Activated CD4-positive, alpha-beta T cell treated with anti-CD3 and anti-CD28 coated beads for 1 hour (primary cell): ENCODE measurements around the gene CTNNA1.

Experiments used
- DNase-seq: peaks from one replicate; pipeline ENCODE4 v3.0.0-alpha.2; 2020

Gene CTNNA1

DNA sequence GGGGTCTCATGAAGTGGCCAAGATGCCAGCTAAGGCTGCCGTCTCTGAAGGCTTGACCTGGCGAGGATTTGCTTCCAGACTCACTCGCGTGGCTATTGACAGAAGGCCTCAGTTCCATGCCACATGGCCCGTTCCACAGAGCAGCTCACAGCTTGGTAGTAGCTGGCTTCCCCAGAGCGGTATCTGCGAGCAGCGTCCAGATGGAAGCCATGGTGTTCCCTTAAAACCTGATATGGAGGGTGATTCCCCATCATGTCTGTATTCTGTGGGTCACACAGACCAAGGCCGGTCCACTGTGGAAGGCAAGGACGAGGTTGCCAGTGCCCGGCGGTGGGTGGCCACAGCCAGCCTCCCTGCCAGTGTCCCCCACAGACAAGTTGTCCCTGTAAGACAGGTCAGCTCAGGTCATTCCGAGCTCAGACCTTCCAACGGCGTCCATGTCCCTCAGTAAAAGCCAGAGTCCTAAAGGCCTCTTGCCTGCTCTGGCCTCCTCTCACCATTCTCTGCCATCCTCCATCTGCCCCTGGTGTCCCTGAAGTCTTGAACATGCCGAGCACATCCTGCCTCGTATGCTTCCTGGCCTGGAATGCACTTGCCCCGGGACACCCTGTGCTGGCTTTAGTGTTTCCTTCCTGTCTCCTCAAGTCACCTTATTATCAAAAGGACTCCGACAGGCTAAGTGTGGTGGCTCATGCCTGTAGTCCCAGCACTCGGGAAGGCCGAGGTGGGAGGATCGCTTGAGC lies 183.2 kb downstream of the CTNNA1 start:
- DNase-seq = no peak

DNA sequence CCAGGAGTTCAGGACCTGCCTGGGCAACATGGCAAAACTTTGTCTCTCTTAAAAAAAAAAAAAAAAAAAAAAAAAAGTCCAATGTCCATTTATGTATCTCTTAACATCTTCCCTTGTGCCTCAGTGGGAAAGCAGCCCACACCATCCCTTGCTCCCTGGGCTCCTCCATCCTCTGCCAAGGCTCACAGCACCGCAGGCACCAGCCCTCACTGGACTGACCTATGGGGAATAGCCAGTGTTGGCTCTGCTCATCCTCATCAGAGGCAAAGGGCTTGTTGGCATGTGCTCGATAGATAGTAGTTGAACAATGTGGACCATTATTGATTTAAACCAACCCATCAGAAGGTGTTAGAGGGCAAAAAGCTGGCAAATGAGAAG lies 183.7 kb downstream of the CTNNA1 start:
- no peak for DNase-seq

DNA sequence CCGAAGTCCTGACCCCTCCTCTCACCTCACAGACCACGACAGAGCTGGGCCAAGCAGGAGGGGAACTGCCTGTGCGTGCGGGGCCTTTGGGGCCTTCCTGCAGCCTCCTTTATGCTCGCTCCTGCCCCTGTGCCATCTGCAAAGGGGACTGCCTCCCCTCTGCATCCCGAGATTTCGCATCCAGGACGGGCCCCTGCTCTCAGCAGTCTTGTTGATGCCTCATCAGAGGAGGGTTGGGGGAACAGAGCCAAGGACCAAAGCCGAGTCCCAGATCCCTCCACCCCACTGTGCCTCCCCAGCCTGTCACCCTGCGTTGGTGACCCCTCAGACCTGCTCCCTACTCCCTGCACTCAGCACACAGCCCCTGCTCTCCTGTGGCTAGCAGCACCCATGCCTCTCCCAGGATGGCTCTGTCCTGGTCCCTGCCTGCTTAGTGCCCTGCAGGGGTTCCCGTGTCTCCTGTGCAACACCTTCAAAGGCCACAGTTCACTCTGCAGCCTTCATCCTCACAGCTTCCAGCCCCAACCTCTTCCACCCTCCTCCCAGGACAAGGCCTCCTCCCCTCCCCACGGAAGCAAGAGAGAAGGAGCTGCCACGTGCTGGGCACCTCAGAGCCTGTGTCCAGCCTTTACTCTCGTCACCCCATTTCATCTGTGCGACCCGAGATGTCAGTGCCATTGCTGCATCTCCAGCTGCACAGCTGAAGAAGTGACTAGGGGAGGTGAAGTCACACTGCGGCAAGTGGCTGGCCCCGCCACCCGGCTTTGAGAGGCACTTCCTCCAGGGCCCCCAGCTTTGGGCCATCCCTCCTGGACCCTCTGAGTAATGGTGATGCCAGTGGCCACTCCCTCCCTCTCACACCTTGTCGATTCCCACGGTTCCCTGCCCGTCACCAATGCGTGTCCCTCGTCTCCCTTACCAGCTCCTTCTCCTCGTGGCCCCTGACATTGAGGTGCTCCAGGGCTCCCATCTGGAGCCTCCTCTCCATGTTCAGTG lies 184.5 kb downstream of the CTNNA1 start:
- DNase-seq = no peak

DNA sequence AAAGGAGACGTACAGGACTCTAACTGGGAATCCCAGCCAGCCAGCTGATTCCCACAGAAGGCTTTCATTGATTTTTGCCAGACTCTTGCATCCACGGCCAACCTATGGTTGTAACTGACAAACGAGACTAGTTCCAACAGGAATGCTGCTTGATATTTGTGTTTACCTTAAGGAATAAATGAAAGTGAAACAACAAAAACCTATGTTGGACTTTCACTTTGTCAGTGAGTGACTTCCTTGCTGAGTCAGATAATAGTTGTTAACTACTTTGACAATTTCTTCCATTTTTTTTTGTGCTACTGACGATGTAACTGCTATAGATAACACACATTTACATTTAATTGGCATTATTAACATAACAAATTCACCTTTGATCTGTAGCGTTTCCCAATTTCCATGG lies 185.3 kb downstream of the CTNNA1 start:
- no peak for DNase-seq

DNA sequence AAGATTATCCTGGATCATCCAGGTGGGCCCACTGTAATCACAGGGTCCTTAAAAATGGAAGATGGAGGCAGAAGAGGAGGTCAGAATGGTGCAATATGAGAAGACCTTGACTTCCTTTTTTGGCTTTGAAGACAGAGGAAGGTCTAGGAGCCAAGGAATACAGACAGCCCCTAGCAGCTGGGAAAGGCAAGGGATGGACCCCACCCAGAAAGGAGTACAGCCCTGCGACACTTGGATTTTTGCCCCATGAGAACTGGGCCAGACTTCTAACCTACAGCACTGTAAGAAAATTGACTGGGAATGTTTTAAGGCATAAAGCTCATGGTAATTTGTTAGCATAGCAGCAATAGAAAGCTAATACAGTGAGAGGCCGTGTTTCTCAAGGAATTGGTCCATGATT lies 188.8 kb downstream of the CTNNA1 start:
- no peak for DNase-seq

DNA sequence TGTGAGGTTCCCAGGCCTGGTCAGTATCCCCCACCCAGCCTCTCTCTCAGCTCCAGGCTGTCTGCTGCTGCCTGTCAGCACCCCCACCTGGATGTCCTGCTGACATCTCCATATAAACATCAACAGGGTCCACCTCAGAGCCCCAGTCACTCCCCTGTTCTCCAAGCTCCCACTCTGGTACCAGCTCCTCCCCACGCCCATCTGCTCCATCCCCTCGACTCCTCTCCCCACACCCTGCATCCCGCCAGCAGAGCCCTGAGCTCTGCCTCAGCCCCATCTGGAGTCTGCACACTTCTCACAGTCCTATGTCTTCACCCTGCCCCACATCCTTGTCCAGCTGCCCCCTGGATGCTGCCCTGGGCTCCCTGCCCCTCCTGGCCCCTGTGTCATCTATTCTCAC lies 189.6 kb downstream of the CTNNA1 start:
- no peak for DNase-seq

DNA sequence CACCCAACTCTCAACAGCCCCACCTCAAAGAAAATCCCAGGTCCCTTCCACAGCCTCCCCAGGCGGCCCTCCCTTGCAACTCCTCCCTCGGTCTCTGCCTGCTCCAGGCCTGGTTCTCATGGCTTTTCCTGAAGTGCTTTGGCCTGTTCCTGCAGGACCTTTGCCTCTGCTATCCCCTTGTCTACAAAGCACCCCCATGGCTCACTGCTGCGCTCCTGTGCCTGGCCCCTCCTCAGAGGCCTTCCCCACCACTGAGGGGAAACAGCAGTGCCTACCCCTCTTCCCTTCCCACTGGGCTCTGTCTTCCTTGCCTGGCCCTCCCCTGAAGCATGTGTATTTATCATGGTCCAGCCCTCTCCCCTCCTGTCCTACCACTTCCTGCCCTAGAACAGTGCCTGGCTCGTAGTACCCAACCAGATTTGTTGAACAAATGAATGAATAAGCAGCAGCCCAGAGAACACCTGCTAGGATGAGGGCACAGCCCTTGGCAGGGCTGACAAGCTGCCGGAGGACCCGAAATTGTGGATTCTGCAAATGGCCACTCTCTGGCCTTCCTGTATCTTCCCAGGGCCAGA lies 190.5 kb downstream of the CTNNA1 start:
- DNase-seq = no peak

DNA sequence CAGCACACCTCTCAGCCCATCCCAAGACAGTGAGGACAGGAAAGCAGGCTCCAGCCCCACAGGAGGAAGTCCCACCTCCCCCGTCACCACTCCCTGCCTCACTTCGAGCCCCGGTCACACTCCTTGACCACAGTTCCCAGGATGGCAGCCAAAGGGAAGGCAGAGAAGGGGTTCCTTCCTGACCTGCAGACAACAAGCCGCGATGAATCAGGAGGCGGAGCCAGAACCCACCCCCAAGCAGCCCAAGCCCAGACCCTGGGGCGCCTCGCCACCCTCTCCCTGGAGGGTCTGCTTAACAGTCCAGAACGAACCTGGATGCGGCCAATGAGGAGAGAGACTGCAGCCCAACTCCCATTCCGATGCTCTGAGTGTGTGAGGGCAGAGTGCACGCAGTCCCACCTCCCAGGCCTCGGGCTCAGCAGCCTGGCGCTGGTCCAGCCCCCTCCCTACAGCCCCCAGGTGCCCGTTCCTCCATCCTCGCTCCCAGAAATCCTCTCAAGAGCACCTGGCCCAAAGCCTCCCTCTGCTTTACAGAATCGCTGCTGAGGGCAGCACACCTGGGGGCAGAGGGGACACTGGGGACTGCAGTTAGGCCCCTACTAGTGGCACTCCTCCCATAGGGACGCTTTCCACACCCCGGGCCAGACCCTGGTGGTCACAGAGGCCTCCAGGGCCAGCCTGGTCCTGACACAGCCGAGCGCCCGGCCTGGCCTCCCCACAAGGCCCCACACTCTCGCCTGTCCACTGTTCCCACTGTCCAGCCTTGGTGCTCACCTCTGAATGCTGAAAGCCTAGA lies 191.5 kb downstream of the CTNNA1 start:
- DNase-seq = no peak

DNA sequence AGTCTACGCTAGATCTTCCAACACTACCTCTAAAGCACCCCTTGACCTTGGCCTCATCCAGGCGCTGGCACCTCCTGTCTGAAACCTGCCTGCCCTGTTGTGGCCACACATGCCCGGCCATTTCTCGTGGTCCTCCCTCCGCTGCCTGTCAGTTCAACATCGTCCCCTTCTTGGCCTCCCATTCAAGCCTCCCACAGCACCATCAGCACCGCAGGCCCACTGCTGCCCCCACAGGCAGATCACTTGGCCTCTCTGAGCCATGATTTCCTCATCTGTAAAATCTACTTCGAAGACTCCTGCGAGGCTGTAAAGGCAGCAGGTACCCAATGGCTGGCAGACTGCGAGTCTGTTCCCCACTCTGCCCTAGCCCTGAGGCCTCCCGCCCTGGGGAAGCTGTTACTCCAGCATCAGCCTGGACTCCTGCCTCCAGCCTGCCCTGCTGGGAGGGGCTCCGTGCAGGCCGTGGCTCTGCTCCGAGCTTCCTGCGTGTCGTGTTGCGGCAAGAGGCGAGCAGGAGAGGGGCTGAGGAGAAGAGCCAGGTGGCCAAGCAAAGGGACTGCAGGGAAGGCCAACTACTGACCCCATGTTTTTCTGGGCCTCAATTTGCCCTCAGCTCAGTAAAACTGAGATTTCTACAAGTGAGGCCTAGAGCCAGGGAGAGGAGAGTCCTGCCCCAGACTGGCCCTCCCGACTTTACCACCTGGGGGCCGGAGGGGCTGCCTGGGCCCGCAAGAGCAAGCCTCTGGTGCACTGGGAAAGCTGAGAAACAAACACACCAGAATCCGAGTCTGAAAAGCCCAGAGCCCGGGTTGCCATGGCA lies 192.4 kb downstream of the CTNNA1 start:
- no peak for DNase-seq

DNA sequence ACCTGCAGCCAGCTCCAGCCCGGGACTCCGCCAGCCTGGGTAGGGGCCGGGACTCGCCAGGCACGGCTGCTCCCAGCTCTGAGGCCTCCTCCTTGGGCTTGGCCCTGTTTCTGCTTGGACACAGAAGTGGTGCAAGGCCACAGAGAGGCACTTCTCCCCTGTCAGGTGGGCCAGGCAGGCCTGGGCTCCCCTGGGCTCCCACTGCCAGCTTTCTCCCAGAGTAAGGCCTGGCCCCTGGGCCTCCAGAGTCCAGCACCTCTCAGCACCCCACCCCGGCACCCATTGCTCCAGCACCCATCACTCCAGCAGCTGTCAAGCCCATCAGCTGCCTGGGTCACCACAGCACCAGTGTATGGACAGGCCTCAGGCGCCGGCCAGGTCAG lies 193.0 kb downstream of the CTNNA1 start:
- DNase-seq = no peak

DNA sequence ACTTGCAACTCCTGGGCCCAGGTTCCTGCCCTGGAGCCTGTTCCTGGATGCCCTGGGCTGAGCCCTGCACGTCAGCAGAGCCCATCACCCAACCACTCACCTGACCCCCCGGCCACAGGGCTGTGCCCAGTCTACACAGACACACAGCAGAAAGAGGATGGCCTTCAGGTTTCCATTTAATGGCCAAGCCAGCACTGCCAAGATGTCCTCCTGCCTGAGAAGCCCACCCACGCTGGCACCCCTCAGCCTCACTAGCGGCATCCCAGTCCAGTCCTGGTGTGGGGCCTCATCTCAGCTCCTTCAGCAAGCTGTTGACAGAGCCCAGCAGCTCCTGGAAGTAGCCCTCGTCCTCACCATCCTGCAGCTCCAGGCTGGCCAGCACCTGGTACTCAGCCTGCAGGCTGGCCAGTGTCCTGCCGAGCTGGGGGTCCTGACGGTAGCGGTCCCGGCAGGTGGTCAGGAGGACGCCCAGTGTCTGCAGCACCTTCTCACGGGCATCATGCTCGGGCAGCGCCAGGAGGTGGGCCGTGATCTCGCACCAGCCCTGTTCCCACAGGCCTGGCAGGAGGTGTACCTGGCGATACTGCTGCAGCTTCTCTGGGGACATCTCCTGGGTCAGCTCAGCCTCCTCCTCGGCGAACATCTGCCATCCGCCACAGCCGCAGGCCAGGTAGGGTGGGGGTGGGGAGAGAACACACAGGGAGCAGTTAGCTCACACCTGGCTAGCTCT lies 193.8 kb downstream of the CTNNA1 start:
- DNase-seq = no peak

DNA sequence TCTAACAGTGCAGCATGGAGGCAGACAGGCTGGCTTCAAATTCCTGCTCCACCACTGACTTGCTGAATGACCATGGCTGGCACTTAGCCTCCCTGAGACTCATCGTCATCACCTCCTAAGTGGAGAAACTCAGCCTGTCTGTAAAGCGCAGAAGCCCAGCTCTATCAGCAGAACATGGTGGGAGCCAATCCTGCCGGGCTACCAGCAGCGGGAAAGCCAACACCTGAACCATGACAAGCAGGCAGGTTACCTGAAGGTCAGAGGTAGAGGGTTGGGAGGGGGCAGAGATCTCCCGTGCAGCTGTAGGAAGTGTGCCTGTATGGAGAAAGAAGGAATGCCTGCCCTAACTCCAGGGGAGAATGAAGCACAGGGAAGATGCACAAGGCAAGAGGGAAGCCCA lies 194.6 kb downstream of the CTNNA1 start:
- no peak for DNase-seq

DNA sequence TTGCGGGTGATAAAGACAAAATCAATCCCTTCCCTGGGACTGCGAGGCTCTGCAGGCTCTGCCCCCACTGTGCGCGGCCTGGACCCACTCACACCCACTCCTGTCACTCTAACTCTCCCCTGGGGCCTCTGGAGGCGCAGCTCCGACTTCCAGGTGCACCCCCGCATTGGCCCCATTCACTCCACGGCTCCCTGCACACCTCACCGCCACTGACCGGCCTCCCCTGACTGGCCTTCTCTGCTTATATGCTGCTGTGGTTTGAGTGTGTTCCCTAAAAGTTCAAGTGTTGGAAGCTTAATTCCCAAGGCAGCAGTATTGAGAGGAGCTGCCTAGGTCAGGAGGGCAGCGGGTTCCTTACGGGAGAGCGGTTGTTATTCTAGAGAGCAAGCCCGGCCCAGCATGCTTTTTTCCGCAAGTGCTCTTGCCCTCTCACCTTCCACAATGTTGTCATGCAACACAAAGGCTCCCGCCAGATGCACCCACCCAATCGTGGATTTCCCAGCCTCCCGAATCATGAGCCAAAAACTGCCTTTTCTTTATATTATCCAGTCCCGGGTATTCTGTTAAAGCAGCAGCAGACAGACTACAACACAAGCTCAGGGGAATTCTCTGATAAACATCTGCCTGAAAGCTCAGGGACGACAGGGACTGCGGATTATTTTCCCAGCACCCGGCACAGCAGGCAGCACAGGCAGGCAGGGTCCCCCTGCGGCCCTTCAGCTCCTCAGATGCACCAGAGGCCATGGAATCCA lies 195.4 kb downstream of the CTNNA1 start:
- DNase-seq = no peak

DNA sequence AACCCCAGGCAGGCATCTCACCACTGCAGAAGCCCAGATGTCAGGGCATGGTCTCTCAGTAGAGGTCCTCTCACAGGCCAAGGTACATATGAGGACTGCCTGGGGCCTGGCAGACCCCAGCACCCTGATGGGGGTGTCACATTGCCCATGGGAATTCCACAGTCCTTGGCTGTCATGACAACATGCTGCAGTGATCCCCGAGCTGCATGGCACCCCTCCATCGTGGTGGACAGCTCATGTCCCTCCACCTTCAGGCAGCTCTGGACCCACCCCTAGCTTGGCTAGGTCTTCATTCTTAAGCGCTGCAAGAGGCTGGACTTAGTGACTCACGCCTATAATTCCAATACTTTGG lies 196.0 kb downstream of the CTNNA1 start:
- no peak for DNase-seq

DNA sequence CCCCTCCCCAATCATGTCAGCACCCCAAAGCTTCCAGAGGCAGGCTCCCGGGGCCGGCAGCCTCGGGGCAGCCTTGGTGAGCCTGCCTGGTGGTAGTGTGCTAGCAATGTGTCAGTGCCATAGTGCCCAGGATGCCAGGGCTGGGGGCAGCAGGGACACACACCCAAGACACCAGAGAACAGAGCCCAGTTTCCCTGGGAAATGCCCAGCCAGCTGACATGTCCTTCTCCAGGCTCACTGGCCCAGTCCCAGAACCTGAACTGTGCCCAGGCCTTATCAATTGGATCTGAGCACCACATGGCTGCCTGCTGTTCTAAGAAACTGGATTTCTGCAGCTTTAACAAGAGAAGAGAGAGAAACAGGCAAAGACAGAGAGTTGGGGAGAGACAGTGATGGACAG lies 196.8 kb downstream of the CTNNA1 start:
- DNase-seq = no peak

DNA sequence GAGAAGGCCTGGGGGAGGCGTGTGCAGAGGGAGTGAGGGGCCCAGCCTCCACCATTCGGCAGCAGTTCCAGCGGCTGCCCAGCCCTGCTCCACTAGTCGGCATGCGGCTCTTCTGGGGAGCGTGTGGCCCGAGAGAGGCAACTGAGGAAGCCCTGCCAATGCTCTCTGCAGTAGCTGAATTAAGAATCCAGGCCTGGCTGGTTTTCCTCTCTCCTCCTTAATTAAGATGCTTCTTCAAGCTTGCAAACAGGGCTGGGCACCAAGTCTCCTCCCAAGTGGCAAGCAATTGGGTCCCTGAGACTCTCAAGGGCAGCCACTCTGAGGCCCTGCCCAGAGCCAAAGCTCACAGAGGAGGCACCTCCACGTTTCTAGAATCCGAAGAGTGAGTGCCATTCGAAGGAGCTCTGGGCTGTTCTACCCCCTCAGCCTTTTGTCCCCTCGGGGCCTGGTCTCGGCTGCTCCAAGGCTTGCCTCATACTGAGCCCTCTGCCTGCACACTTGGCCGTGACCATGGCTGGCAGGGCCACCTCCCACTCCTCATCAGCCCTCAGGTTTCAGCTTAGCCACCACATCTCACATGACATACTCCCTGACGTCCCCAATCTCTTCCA lies 197.3 kb downstream of the CTNNA1 start:
- no peak for DNase-seq

DNA sequence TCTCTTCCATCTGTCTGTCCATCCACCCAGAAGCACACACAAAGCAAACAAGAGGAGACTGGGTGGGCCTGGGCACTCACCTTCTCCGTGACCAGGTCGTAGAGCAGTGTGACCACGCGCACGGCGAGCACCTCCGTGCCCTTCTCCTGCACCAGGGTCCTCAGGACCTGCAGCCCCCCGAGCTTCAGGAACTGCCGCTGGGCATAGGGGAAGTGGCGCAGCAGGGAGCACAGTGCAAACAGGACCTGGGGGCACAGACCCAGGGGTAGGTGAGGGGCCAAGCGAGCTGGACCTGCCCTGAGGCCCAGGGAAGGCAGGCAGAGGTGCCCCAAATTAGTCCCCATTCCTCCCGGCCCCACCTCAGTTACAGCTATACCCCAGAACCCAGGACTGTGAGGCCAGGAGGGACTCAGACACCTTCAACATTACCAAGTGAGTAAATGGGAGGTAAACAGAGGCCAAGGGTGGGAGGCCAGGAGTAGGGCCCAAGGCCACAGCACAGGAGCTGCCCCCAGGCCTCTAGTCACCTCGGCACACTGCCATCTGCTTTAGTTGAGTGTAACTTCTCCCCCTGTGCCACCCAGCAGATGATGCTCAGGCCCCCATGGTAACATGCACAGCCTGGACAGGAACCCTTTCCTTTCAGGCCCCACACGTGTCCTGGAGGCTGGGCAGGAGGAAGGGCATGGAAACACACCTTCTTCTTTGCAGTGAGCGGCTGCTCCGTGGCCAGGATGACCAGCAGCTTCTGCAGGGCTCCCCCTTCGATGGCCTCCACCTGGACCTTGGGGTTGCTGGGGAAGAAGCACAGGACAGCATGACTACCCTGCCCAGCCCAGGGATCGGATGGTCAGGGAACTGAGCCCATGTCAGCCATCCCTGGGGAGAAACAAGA lies 198.1 kb downstream of the CTNNA1 start:
- no peak for DNase-seq

DNA sequence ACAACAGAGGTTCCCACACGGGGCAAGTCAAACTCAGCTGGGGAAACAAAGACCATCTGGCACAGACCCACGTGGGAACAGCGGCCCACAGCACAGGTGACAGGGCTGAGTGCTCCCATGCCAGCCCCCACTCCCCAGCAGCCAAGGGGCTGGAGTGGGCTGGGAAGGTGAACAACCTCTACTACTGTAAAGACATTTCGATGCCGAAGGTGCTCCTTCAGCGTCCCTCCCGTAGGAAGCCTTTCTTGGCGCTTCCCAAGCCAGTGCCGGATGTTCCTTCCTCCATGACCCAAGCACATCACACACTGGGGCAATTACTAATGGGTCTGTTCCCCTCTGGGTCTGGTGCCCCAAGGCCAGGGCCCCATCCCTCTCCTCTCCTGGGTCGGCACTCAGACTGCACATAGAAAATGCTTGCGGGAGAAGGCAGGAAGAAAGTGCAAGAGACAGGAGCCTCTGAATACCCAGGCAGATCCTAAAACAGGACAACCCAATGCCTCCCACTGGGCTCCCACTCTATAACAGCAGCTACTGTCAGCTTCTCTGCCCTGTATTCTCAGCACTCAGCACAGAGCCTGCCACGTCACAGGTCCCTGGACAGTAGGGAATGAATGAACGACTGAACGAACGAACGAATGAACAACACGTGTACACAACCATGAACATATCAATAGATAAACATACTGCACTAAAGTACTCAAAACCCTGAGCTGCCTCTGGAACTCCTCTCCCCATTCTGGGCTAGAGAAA lies 198.9 kb downstream of the CTNNA1 start:
- no peak for DNase-seq
